Stimulated activated naive CD8-positive, alpha-beta T cell treated with anti-CD3 and anti-CD28 coated beads, Interleukin-15, amount 100 ng/mL, for 72 hours (primary cell): Measurements from ENCODE around the gene HCCS.
"Not testable (repeated sequence)": the region's sequence is repeated elsewhere in the genome, so short reads cannot be mapped to it uniquely, and the experiment has no call there.

ENCODE experiments used
- ATAC-seq: fragments of 150-1000 bp; cut with Tn5 transposase; 2 replicates; pipeline ENCODE4 v1.10.0; 2021; ENCODE audit warnings: mild to moderate bottlenecking, moderate library complexity
- DNase-seq, 2 donors: peaks; one replicate each; pipeline ENCODE4 v3.0.0; 2021 to 2022
- H3K27ac Mint-ChIP-seq, 2 donors: one replicate each; pipeline ENCODE4 v1.8.0; 2022; ENCODE audit warnings: mild to moderate bottlenecking in 2 of 2, mixed read lengths in 2 of 2, moderate library complexity in 2 of 2
- H3K27me3 Mint-ChIP-seq: one replicate; pipeline ENCODE4 v1.8.0; 2022; ENCODE audit warnings: mixed read lengths
- H3K4me1 Mint-ChIP-seq: one replicate; pipeline ENCODE4 v1.8.0; 2022; ENCODE audit warnings: mild to moderate bottlenecking, mixed read lengths
- H3K4me3 Mint-ChIP-seq, 2 donors: one replicate each; pipeline ENCODE4 v1.8.0; 2022; ENCODE audit warnings: mild to moderate bottlenecking in 2 of 2, mixed read lengths in 2 of 2, moderate library complexity in 1 of 2
- H3K9me3 Mint-ChIP-seq, 2 donors: one replicate each; pipeline ENCODE4 v1.8.0; 2022; ENCODE audit warnings: mixed read lengths in 2 of 2

HCCS gene

GRCh38 chrX:11108253-11108941 lies 2.7 kb upstream of the HCCS start:
- DNase-seq = no peak
- Mint-ChIP-seq H3K4me3 (no peak overlapping the region), H3K27ac (no peak overlapping the region), H3K9me3 (no peaks in the 10 kb centered on the region), H3K27me3 (no peaks in the 10 kb centered on the region), H3K4me1 (peaks cover 8% of the 10 kb centered on the region)
- no peak for ATAC-seq

- no peaks in the 10 kb centered on the region for H3K27me3 Mint-ChIP-seq
- peaks cover 17% of the 10 kb centered on the region for H3K4me1 Mint-ChIP-seq
- no peak for DNase-seq
- H3K9me3 Mint-ChIP-seq = no peaks in the 10 kb centered on the region
- no peak for ATAC-seq
- no peak overlapping the region for H3K4me3 Mint-ChIP-seq
- H3K27ac Mint-ChIP-seq = no peak overlapping the region
Measured at GRCh38 chrX:11109968-11110367, 1.2 kb upstream of the HCCS start.

- H3K4me3 Mint-ChIP-seq = peak overlapping the region in 1 of 2 donors; percentile 97
- peaks cover 17% of the 10 kb centered on the region for H3K4me1 Mint-ChIP-seq
- peak overlapping the region; percentile 99 to 100 for H3K27ac Mint-ChIP-seq
- DNase-seq (no peak), ATAC-seq (no peak)
- no peaks in the 10 kb centered on the region for H3K27me3 Mint-ChIP-seq
- no peaks in the 10 kb centered on the region for H3K9me3 Mint-ChIP-seq
Measured at GRCh38 chrX:11111947-11112346, 815 bp downstream of the HCCS start.

DNA sequence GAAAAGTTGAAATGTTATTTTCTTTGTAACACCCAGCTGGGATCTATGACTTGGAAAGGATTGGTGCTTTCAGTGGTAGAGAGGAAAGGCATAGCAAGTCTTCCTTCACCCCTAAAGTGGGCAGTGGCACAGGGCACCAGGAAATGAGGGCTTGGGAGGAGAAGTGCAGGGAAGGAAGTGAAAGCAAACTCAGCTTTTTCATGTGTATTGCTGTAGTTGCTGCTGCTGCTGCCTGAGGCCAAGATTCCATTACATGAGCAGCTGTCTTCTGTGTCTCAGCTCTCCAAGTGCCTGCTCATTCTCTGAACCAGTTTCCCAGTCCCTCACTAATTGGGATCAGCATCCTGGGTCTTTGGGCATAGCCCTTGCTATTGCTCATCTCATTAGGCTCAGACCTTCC lies 2.6 kb downstream of the HCCS start:
- Mint-ChIP-seq H3K27me3 (no peaks in the 10 kb centered on the region), H3K9me3 (no peaks in the 10 kb centered on the region), H3K4me3 (peak overlapping the region; percentile 39 to 64), H3K4me1 (peaks cover 17% of the 10 kb centered on the region), H3K27ac (peak overlapping the region; percentile 84 to 95)
- DNase-seq = no peak
- no peak for ATAC-seq

GRCh38 chrX:11117745-11118144 lies 6.6 kb downstream of the HCCS start:
- Mint-ChIP-seq H3K4me3 (no peak overlapping the region), H3K27ac (no peak overlapping the region), H3K4me1 (peaks cover 13% of the 10 kb centered on the region), H3K9me3 (no peaks in the 10 kb centered on the region), H3K27me3 (no peaks in the 10 kb centered on the region)
- DNase-seq = no peak
- ATAC-seq = no peak

GRCh38 chrX:11119313-11119943 lies 8.3 kb downstream of the HCCS start:
- Mint-ChIP-seq H3K27me3 (no peaks in the 10 kb centered on the region), H3K4me3 (no peak overlapping the region), H3K27ac (peak overlapping the region in 1 of 2 donors; percentile 19), H3K4me1 (no peaks in the 10 kb centered on the region), H3K9me3 (no peaks in the 10 kb centered on the region)
- DNase-seq = no peak
- ATAC-seq = no peak

- H3K4me3 Mint-ChIP-seq, H3K27ac Mint-ChIP-seq, ATAC-seq, H3K4me1 Mint-ChIP-seq, H3K9me3 Mint-ChIP-seq, H3K27me3 Mint-ChIP-seq, DNase-seq: not testable (repeated sequence)
Measured at GRCh38 chrX:11123087-11123486, 12.0 kb downstream of the HCCS start.

DNA sequence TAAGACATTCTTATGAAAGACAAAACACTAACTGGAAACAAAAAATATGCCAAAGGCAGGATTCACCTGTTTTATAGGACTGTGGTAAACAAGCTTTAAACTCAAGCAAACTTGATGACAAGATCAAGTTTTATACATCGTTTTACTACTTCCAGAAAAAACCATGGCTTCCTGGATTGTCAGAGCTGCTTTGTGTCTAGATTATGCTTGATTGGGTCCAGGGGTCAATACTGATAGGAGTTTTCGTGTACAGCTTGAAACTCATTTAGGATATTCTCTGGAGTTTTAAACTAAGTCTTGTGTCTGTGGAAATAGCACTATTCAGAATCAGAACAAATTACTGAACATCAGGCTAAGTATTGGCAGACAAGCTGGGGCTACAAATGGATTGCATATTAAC lies 13.0 kb downstream of the HCCS start:
- ATAC-seq (no peak), DNase-seq (no peak)
- Mint-ChIP-seq H3K4me1 (no peaks in the 10 kb centered on the region), H3K9me3 (no peaks in the 10 kb centered on the region), H3K27me3 (no peaks in the 10 kb centered on the region), H3K27ac (no peak overlapping the region), H3K4me3 (no peak overlapping the region)

DNA sequence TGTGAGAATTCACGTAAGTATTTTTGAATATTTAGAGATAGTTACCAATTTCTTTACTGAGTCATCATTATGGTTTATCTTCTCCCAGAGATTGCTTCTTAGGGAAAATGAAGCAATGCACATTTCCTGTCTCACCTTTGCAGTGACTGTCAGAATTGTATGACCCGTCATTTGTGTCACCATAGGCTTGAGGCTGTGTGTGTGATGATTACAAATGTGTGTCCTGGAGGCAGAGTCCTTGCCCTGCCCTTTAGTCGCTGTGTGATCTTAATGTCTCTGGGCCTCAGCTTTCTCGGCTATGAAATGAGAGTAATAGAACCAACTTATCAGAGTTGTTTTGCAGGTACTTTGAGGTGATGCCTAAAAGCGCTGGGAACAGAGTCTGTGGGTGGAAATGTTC lies 13.9 kb downstream of the HCCS start:
- Mint-ChIP-seq H3K4me1 (no peaks in the 10 kb centered on the region), H3K4me3 (no peak overlapping the region), H3K9me3 (no peaks in the 10 kb centered on the region), H3K27ac (no peak overlapping the region), H3K27me3 (no peaks in the 10 kb centered on the region)
- ATAC-seq (no peak), DNase-seq (no peak)

DNA sequence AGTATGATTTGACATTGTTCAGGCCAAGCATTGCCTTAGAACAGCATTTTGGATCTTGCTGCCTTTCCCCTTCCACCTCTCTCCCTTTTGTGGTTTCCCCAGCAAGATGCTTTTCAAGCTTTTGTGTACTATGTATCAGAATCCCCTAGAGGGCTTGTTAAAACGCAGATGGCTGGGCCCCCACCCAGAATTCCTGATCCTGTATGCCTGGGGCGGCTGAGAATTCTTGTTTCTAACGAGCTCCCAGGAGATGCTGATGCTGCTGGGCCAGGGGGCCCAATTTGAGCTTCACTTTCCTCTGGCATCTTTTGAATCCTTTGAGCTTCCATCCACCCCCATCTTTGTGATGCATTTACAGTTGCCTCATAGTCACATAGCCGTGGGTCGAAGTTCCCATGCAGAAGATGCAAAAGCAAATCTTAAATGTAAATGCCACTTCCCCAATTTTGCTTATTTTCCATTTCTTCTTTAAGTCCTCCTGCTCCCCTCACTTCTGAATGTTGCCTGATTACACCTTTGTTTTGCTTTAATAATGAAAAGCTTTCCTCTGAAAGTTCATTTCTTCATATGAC lies 18.5 kb downstream of the HCCS start:
- no peak for DNase-seq

DNA sequence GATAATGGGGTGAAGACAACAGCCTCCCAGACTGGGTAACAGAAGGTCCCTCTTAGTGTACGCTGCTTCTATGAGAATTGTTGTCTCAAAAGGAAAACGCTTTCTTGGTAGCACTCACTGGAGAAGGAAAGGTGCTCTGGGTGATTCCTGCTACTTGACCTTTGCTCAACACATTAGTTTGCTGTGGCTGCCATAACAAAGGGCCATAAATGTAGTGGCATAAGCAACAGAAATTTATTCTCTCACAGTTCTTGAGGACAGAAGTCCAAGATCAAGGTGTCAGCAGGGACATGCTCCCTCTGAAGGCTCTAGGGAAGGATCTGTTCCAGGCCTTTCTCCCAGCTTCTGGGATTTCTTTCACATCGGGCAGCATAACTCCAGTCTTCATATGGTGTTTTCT lies 19.0 kb downstream of the HCCS start:
- H3K4me1 Mint-ChIP-seq = no peaks in the 10 kb centered on the region
- no peak overlapping the region for H3K27ac Mint-ChIP-seq
- no peak overlapping the region for H3K4me3 Mint-ChIP-seq
- DNase-seq = no peak
- no peak for ATAC-seq
- H3K27me3 Mint-ChIP-seq = no peaks in the 10 kb centered on the region
- no peaks in the 10 kb centered on the region for H3K9me3 Mint-ChIP-seq

More for the DNA sequence above, 18.5 kb downstream of the HCCS start:
- Mint-ChIP-seq H3K4me3 (no peak overlapping the region), H3K27me3 (no peaks in the 10 kb centered on the region), H3K4me1 (no peaks in the 10 kb centered on the region), H3K9me3 (no peaks in the 10 kb centered on the region), H3K27ac (no peak overlapping the region)
- no peak for ATAC-seq

GRCh38 chrX:11131146-11131545 lies 20.0 kb downstream of the HCCS start:
- ATAC-seq = no peak
- H3K27me3 Mint-ChIP-seq = no peaks in the 10 kb centered on the region
- H3K27ac Mint-ChIP-seq = no peak overlapping the region
- no peaks in the 10 kb centered on the region for H3K4me1 Mint-ChIP-seq
- DNase-seq = no peak
- H3K4me3 Mint-ChIP-seq = no peak overlapping the region
- H3K9me3 Mint-ChIP-seq = no peaks in the 10 kb centered on the region

- H3K9me3 Mint-ChIP-seq = no peaks in the 10 kb centered on the region
- H3K27me3 Mint-ChIP-seq = no peaks in the 10 kb centered on the region
- no peaks in the 10 kb centered on the region for H3K4me1 Mint-ChIP-seq
- H3K4me3 Mint-ChIP-seq = no peak overlapping the region
- no peak for ATAC-seq
- DNase-seq = no peak
- peak overlapping the region in 1 of 2 donors; percentile 84 for H3K27ac Mint-ChIP-seq
Measured at GRCh38 chrX:11135564-11136185, 24.5 kb downstream of the HCCS start.

- DNase-seq = no peak
- no peak overlapping the region for H3K27ac Mint-ChIP-seq
Measured at GRCh38 chrX:11137543-11138139, 26.5 kb downstream of the HCCS start.

GRCh38 chrX:11138498-11139390 lies 27.6 kb downstream of the HCCS start:
- H3K27ac Mint-ChIP-seq = no peak overlapping the region
- DNase-seq = no peak
- H3K4me1 Mint-ChIP-seq = no peaks in the 10 kb centered on the region
- H3K27me3 Mint-ChIP-seq = no peaks in the 10 kb centered on the region
- ATAC-seq = peak; percentile 31
- H3K9me3 Mint-ChIP-seq = no peaks in the 10 kb centered on the region
- H3K4me3 Mint-ChIP-seq = no peak overlapping the region

More at GRCh38 chrX:11137543-11138139, 26.5 kb downstream of the HCCS start:
- H3K27me3 Mint-ChIP-seq = no peaks in the 10 kb centered on the region
- no peaks in the 10 kb centered on the region for H3K4me1 Mint-ChIP-seq
- no peaks in the 10 kb centered on the region for H3K9me3 Mint-ChIP-seq
- ATAC-seq = no peak
- H3K4me3 Mint-ChIP-seq = no peak overlapping the region
